ENCODE data around the gene HHLA2. TPM values are rescaled to one million over a fixed set of nuclear protein-coding genes. Genes with fewer than 3 reads are reported as not detected.

The HHLA2 gene
- total RNA-seq, 1 donor from 2014 or later, result 0.26 TPM

GRCh38 chr3:108410531-108410984 is 114.2 kb downstream of the HHLA2 start:
- Histone ChIP-seq H3K4me3 (no peak overlapping the region), H3K36me3 (no peaks in the 10 kb centered on the region), H3K9me3 (no peaks in the 10 kb centered on the region), H3K27ac (no peak overlapping the region), H3K4me1 (peaks cover 4% of the 10 kb centered on the region), H3K27me3 (no peaks in the 10 kb centered on the region)
- DNase-seq (peak; percentile 90), ATAC-seq (peak; percentile 86)
- TF ChIP-seq CTCF (IDR thresholded peaks at IDR 0.05), result no peak
- intact Hi-C loops (cut with DNase I), result no loop called here

- H3K4me1 ChIP-seq, result peaks cover 4% of the 10 kb centered on the region
- intact Hi-C loops (cut with DNase I), result no loop called here
- no peak overlapping the region for H3K4me3 ChIP-seq
- no peaks in the 10 kb centered on the region for H3K9me3 ChIP-seq
- H3K36me3 ChIP-seq, result no peaks in the 10 kb centered on the region
- no peak for TF ChIP-seq CTCF (IDR thresholded peaks at IDR 0.05)
- H3K27ac ChIP-seq, result no peak overlapping the region
- H3K27me3 ChIP-seq, result no peaks in the 10 kb centered on the region
- ATAC-seq, result no peak
- DNase-seq, result no peak
These were observed 115.9 kb downstream of the HHLA2 start for GRCh38 chr3:108412121-108412750.

GRCh38 chr3:108414007-108414406 is 117.7 kb downstream of the HHLA2 start:
- no peak overlapping the region for H3K27ac ChIP-seq
- no peak for DNase-seq
- H3K9me3 ChIP-seq, result no peaks in the 10 kb centered on the region
- intact Hi-C loops (cut with DNase I), result no loop called here
- peaks cover 4% of the 10 kb centered on the region for H3K4me1 ChIP-seq
- no peaks in the 10 kb centered on the region for H3K36me3 ChIP-seq
- no peak for TF ChIP-seq CTCF (IDR thresholded peaks at IDR 0.05)
- peak; percentile 62 for ATAC-seq
- H3K4me3 ChIP-seq, result no peak overlapping the region
- no peaks in the 10 kb centered on the region for H3K27me3 ChIP-seq

GRCh38 chr3:108415661-108416060 is 119.3 kb downstream of the HHLA2 start:
- TF ChIP-seq CTCF (IDR thresholded peaks at IDR 0.05), result no peak
- Histone ChIP-seq H3K27ac (no peak overlapping the region), H3K27me3 (no peaks in the 10 kb centered on the region), H3K9me3 (no peaks in the 10 kb centered on the region), H3K4me3 (no peak overlapping the region), H3K4me1 (peaks cover 4% of the 10 kb centered on the region), H3K36me3 (no peaks in the 10 kb centered on the region)
- intact Hi-C loops (cut with DNase I), result no loop called here
- DNase-seq, result no peak
- ATAC-seq, result no peak

GRCh38 chr3:108416111-108416869 is 119.9 kb downstream of the HHLA2 start:
- no peak for ATAC-seq
- no peak for TF ChIP-seq CTCF (IDR thresholded peaks at IDR 0.05)
- Histone ChIP-seq H3K27me3 (no peaks in the 10 kb centered on the region), H3K4me1 (peaks cover 4% of the 10 kb centered on the region), H3K4me3 (no peak overlapping the region), H3K27ac (no peak overlapping the region), H3K9me3 (no peaks in the 10 kb centered on the region), H3K36me3 (no peaks in the 10 kb centered on the region)
- intact Hi-C loops (cut with DNase I), result no loop called here
- no peak for DNase-seq
